HG02759 (cell line): ENCODE data around the gene DYNLRB1.
"Not testable (repeated sequence)": the region's sequence is repeated elsewhere in the genome, so short reads cannot be mapped to it uniquely, and the experiment has no call there.

Source experiments
- ATAC-seq: cut with Tn5 transposase; IDR thresholded peaks from one replicate; pipeline ENCODE4 v1.9.1; 2021; ENCODE audit warnings: mild to moderate bottlenecking, moderate library complexity; ENCODE audit not compliant: unreplicated experiment

DYNLRB1 gene

GRCh38 chr20:34511891-34512265 lies 4.3 kb upstream of the DYNLRB1 start:
- ATAC-seq = no peak

- no peak for ATAC-seq
These were observed 3.8 kb upstream of the DYNLRB1 start for GRCh38 chr20:34512266-34512954.

GRCh38 chr20:34512955-34513419 lies 3.2 kb upstream of the DYNLRB1 start:
- ATAC-seq = no peak

GRCh38 chr20:34514034-34514433 lies 2.2 kb upstream of the DYNLRB1 start:
- ATAC-seq = not testable (repeated sequence)

GRCh38 chr20:34514897-34515483 lies 1.2 kb upstream of the DYNLRB1 start:
- no peak for ATAC-seq

GRCh38 chr20:34515484-34516246 lies 557 bp upstream of the DYNLRB1 start:
- peak; percentile 40 for ATAC-seq

- no peak for ATAC-seq
These were observed 888 bp downstream of the DYNLRB1 start for GRCh38 chr20:34517114-34517505.

GRCh38 chr20:34518863-34519262 lies 2.6 kb downstream of the DYNLRB1 start:
- ATAC-seq = not testable (repeated sequence)

GRCh38 chr20:34519841-34520240 lies 3.6 kb downstream of the DYNLRB1 start:
- ATAC-seq = not testable (repeated sequence)

GRCh38 chr20:34522969-34523871 lies 7.0 kb downstream of the DYNLRB1 start:
- ATAC-seq = no peak

GRCh38 chr20:34524426-34524825 lies 8.2 kb downstream of the DYNLRB1 start:
- ATAC-seq = no peak

GRCh38 chr20:34525342-34525708 lies 9.1 kb downstream of the DYNLRB1 start:
- no peak for ATAC-seq

- no peak for ATAC-seq
These were observed 9.6 kb downstream of the DYNLRB1 start for GRCh38 chr20:34525709-34526416.

GRCh38 chr20:34526466-34526865 lies 10.2 kb downstream of the DYNLRB1 start:
- no peak for ATAC-seq

GRCh38 chr20:34527016-34527415 lies 10.8 kb downstream of the DYNLRB1 start:
- ATAC-seq = no peak

GRCh38 chr20:34528921-34529297 lies 12.7 kb downstream of the DYNLRB1 start:
- ATAC-seq = no peak

- ATAC-seq = no peak
These were observed 13.5 kb downstream of the DYNLRB1 start for GRCh38 chr20:34529742-34530141.

- ATAC-seq = no peak
These were observed 14.1 kb downstream of the DYNLRB1 start for GRCh38 chr20:34530342-34530741.

GRCh38 chr20:34531608-34532265 lies 15.5 kb downstream of the DYNLRB1 start:
- no peak for ATAC-seq

GRCh38 chr20:34532320-34532719 lies 16.1 kb downstream of the DYNLRB1 start:
- no peak for ATAC-seq
